Measurements from ENCODE around the gene TMEM192.

DNA sequence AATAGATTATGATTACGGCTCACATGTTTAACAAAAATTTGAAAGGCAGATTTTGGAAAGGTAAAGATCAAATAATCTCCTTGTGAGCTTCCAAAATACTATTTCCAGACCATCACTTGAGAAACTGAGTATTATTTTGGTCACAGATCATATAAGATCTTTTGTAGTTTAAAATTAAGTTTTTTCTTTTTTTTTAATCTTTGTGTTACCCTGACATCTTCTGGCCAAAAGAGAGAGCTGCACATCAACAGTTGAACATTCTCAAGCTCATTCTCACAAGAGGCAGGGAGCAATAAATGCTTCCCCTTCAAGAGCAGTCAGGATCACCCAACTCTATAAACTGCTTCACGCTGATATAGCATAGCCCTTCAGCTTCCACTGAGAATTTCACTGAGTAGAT lies 15.9 kb downstream of the TMEM192 start:
- TF ChIP-seq, protein P1, sequence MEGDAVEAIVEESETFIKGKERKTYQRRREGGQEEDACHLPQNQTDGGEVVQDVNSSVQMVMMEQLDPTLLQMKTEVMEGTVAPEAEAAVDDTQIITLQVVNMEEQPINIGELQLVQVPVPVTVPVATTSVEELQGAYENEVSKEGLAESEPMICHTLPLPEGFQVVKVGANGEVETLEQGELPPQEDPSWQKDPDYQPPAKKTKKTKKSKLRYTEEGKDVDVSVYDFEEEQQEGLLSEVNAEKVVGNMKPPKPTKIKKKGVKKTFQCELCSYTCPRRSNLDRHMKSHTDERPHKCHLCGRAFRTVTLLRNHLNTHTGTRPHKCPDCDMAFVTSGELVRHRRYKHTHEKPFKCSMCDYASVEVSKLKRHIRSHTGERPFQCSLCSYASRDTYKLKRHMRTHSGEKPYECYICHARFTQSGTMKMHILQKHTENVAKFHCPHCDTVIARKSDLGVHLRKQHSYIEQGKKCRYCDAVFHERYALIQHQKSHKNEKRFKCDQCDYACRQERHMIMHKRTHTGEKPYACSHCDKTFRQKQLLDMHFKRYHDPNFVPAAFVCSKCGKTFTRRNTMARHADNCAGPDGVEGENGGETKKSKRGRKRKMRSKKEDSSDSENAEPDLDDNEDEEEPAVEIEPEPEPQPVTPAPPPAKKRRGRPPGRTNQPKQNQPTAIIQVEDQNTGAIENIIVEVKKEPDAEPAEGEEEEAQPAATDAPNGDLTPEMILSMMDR (optimal IDR thresholded peaks at IDR 0.05 in 1 of 3, IDR thresholded peaks at IDR 0.05 in 1 of 3, conservative IDR thresholded peaks at IDR 0.05 in 1 of 3; ENCODE audit: extremely low read depth in 1 of 3, insufficient read depth in 2 of 3, low read length in 3 of 3) = peak; percentile 3 to 29 (median 23)
- no peak for TF ChIP-seq EZH2 (IDR thresholded peaks at IDR 0.05; ENCODE audit: low read length)

All from keratinocyte (primary cell).